RWPE1 (cell line): ENCODE results near the gene BRD7.

Source experiments
- CTCF ChIA-PET: fragments of 350-600 bp; sonication (Branson Sonifier 250); formaldehyde crosslinking; extraction: SDS; loops from one replicate; lab custom pipeline; 2021; lab: Yijun Ruan, JAX
- POLR2A ChIA-PET: fragments of 400-600 bp; formaldehyde crosslinking; extraction: SDS; loops from one replicate; lab custom pipeline; 2020; ENCODE audit warnings: antibody characterized with exemption; ENCODE audit not compliant: low non-redundant PET; lab: Yijun Ruan, JAX
- DNase-seq: peaks from one replicate; pipeline ENCODE4 v3.0.0; 2012; ENCODE audit warnings: low spot score
- H3K27ac ChIP-seq: fragments of 450-650 bp; 2 replicates; pipeline ENCODE4 v1.5.1; 2017
- CTCF ChIP-seq: fragments of 450-650 bp; conservative IDR thresholded peaks from 2 replicates; pipeline ENCODE4 v1.5.1; 2017; ENCODE audit warnings: low read depth, mild to moderate bottlenecking

The BRD7 gene

GRCh38 chr16:50323335-50324011 is 45.3 kb downstream of the BRD7 start:
- DNase-seq = peak; percentile 47
- ChIA-PET CTCF (interaction anchor here (0.7 to 2.3 kb wide), 4 partner anchors 13 to 343 kb away, joined by 3 to 14 read pairs (median 4); no protein-coding TSS in a partner anchor), POLR2A (no interaction called here)
- TF ChIP-seq CTCF = 0 out of 2 replicates have a peak, but pooled peaks have one; percentile 9
- no peak overlapping the region for H3K27ac ChIP-seq

GRCh38 chr16:50322333-50322732 is 46.5 kb downstream of the BRD7 start:
- ChIA-PET CTCF (interaction anchor here (2.3 kb wide), 1 partner anchor 344 kb away, joined by 14 read pairs; no protein-coding TSS in a partner anchor), POLR2A (no interaction called here)
- no peak for TF ChIP-seq CTCF
- no peak overlapping the region for H3K27ac ChIP-seq
- no peak for DNase-seq

GRCh38 chr16:50320310-50320709 is 48.5 kb downstream of the BRD7 start:
- H3K27ac ChIP-seq = no peak overlapping the region
- no peak for DNase-seq
- POLR2A ChIA-PET = no interaction called here
- CTCF ChIA-PET = no interaction called here
- TF ChIP-seq CTCF = no peak

- POLR2A ChIA-PET = no interaction called here
- H3K27ac ChIP-seq = no peak overlapping the region
- DNase-seq = no peak
- CTCF ChIA-PET = interaction anchor here (0.6 kb wide), 1 partner anchor 200 kb away, joined by 3 read pairs; no protein-coding TSS in a partner anchor
- no peak for TF ChIP-seq CTCF
Measured at GRCh38 chr16:50318796-50319578, 49.8 kb downstream of the BRD7 start.

GRCh38 chr16:50316848-50317630 is 51.7 kb downstream of the BRD7 start:
- CTCF ChIA-PET = no interaction called here
- no peak for TF ChIP-seq CTCF
- POLR2A ChIA-PET = no interaction called here
- H3K27ac ChIP-seq = no peak overlapping the region
- no peak for DNase-seq
